HG02852 (cell line): ENCODE data around the gene PSMA7.

Experiments used
- ATAC-seq: cut with Tn5 transposase; IDR thresholded peaks from one replicate; pipeline ENCODE4 v1.9.1; 2021; ENCODE audit warnings: mild to moderate bottlenecking, moderate library complexity; ENCODE audit not compliant: unreplicated experiment

PSMA7 gene

DNA sequence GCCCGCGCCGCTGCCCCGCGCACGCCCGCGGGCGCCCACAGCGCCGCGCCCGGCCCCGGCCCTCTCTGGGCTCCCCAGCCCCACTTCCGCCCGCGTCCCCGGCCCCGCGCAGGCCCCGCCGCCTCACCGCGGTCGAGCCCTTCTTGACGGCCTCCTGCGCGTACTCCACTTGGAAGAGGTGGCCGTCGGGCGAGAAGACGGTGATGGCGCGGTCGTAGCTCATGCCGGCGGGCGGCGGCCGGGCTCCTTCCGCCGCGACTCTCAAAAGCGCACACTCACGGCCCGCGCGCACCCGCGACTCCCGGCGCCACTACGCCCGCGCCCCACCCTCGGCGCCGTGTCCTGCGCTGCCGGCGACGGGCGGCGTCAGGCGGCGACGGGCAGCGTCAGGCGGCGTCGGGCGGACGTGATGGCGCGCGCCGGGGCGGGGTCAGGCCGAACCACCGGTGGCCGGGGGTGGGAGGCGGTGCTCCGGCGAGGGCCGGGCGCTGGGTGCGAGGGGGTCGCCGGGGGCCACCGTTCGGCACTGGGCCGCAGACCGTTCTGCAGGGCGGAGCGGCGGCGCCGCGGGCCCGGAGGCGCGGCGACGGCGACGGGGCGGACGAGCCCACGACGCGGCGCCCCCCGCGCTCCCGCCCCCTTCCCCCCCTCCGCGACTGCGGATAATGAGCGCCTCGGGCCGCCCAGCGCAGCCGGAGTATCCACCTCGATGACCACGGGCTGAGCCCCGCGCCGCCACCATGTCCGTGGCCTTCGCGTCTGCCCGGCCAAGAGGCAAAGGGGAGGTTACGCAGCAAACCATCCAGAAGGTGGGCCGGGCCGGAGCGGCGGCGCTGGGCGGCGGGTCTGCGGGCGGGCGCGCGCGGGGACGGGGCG lies at the start of gene PSMA7, which contains the start of gene SS18L1:
Gene PSMA7 (minus strand): TSS at position 314 of the 876 bp plus-strand sequence. CDS start 91 bp downstream, at position 223.
Gene SS18L1 (plus strand): TSS at position 689 of the 876 bp plus-strand sequence. CDS start 52 bp downstream, at position 741.
- peak; percentile 75 for ATAC-seq

GRCh38 chr20:62192635-62193034 lies 49.4 kb upstream of the PSMA7 start:
- no peak for ATAC-seq

DNA sequence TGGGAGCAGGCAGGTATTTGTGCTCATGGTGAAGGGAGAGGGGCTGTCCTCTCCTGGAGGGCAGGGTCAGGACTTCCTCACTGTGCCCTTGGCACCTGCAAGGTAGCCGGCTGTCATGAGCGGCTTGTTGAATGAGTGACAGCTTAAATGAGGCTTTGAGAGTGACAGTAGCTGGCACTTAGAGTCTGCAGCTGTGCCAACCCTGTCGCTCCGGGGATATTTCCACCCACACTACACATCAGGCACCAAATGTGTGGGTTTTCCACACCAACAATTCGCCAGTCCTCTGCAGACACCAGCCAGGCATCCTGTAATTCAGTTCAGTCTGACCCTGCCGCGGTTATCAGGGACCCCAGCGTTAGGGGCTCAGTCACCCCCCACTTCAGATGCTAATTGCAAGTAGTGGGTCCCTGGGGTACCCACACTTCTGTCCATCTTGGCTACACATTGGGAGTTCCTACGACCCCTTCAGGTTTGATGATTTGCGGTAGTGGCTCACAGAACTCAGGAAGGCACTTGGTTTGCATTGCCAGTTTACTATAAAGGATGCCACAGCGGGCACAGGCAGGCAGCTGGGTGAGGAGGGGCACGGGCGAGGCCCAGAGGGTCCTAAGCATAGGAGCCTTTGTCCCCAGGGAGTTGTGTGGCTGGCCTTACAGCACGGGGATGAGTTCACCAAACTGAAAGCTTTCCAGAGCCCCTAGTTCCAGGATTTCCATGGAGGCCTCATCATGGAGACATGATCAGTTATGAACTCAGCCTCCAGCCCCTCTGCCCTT lies 48.8 kb upstream of the PSMA7 start:
- ATAC-seq = no peak

- no peak for ATAC-seq
Measured at GRCh38 chr20:62190639-62191411, 47.6 kb upstream of the PSMA7 start.

GRCh38 chr20:62186887-62187866 lies 44.0 kb upstream of the PSMA7 start:
- ATAC-seq = no peak

- ATAC-seq = no peak
Measured at GRCh38 chr20:62186096-62186426, 42.9 kb upstream of the PSMA7 start.

DNA sequence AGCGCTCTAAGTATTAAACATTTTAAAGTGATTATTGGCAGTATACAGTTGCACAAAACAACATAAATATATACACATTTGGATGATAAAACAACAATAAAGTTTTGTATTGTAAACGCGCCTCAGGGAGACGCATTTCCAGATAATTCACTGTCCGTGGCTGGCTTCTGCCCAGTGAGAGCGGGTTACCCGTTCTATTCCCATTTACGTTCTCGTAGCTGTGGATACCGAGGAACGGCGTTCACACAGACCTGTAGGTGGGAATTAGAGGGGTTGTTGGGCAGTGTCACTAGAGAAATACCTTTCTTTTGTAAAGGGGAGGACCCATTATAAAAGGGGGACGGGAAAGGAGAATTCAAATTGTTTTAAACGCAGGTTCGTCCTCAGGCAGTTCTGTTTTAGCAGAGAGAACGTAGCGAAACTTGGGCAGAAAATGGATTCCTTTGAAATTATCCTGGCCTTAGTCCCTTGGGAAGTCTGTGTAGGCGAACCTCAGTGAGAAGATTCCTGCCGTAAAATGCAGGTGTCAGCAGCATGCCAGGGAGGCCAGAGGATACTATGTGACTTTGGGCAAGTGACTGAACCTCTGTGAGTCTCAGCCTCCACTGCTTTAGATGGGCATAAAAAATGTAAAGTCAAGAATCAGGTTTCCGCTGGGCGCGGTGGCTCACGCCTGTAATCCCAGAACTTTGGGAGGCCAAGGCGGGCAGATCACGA lies 40.4 kb upstream of the PSMA7 start:
- no peak for ATAC-seq

DNA sequence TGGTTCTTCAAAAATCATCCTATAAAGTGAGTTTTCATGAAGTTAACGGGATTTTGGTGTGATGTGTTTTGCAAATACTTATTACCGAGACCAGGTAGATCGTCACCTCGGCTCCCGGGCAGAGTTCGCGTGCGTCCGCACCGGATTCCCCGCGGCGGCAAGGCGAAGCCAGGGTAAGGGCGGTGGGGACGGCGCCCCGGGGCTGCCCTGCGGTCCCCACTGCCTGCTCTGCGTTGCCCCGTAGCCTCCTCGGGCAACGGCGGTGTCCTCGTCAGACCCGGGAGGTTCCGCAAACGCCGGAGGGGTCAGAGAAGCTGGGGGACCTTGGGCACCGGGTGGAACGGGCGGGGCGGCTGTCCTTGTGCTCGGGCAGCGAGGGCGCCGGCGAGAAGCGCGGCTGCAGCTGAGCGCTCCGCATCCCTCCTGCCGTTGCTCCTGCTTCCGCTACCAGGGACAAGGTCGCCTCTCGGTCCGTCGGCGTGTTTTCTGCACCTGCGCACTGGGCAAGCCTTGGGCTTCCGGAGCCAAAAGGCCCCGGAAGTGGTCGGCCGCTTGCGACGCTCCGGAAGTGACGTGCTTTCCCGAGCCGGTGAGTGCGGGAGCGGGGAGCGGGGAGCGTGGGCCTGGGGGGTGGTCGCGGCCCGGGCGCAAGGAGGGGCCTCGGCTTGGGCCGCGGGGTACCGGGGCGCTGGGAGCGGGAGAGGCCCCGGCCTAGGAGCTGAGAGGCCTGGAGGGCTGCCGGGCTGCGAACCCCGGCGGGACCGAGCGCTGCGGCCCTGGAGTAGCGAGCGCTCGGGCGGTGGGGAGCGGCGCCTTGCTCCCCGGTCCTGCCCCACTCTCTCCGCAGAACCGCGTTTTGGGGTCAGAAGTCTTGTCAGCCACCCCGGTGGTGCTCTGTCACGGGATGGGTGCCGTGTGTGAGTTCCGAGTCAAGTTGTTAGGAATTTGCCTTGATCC lies 39.6 kb upstream of the PSMA7 start, which contains the start of gene MTG2:
Gene MTG2 (plus strand): TSS at position 560 of the 957 bp plus-strand sequence. CDS start 10,393 bp downstream, outside the sequence.
- peak; percentile 92 for ATAC-seq

DNA sequence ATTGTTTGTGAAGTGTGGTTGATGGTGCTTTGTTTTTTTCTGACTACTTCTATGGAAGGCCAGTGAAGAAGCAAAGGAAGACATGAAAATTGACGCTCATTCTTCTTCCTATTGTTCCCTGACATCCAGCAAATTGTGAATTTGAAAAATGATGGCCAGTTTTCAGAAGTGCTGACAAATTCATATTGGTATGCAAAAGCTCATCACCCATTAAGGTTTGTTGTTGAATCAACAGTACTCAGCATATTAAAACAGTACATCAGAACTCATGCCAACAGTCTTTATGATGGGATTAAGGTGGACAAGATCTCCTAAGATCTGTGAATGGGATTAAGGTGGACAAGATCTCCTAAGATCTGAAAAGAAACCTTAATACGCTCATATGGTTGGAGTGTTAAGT lies 38.6 kb upstream of the PSMA7 start:
- ATAC-seq = no peak

DNA sequence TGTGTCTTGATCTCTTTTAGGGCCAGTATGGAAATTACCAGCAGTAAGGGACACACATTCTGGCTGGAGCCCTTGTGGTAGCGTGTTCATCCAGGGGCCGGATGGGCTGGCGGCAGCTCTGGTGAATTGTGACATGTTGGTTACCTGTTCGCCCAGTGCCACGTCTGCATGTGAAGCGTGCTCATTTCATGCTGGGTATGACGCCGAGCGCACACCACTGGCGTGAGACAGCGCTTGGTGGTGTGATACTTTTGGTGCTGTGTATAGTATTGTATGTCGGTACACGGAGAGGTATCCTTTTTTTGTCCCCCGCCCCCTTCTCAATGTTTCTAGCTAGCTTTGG lies 35.9 kb upstream of the PSMA7 start:
- no peak for ATAC-seq

DNA sequence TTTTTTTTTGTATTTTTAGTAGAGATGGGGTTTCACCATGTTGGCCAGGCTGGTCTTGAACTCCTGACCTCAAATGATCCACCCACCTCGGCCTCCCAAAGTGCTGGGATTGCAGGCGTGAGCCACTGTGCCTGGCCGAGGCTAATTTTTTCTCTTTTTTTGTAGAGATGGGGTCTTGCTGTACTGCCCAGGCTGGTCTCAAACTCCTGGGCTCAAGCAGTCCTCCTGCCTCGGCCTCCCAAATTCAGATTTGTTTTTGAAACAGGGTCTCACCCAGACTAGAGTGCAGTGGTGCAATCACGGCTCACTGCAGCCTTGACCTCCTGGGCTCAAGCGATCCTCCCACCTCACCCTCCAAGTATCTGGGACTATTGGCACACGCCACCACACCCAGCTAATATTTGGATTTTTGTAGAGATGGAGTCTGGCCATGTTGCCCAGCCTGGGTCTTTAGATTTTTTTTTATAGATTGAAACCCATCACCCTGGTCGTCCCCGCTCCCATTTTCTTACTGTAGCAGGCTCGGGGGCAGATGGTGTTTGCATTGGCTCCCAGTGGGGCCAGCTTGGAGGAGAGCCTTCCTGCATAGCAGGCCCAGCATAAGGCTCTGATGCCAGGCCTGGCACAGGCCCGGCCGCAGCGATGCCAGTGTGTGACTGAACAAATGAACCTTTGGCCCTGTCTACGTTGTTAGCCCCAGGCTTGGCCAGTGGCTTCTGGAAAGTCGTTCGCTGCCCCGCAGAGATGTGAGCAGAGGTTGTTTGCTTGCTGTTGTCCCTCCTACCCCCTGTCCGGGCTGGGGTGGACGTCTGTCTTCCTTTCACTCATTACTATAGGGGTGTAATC lies 35.3 kb upstream of the PSMA7 start:
- ATAC-seq = no peak

DNA sequence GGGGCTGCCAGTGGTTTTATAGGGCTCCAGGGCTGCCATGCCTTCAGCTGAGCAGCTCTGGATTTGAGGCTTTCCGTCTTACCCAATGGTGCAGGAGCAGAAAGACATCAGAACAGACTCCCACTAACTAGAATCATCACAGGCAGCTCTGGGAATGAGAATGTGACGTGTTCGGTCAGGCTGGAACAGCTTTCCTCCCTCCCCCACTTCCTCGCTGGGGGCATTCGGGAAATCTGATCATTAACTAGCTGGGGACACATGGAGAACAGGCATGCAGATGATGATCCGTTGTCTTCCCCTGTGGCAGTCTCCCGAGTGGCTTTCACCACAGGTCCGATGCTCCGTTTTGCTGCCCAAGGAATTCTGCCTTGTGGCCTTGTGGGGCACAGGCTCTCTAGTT lies 34.1 kb upstream of the PSMA7 start:
- no peak for ATAC-seq

DNA sequence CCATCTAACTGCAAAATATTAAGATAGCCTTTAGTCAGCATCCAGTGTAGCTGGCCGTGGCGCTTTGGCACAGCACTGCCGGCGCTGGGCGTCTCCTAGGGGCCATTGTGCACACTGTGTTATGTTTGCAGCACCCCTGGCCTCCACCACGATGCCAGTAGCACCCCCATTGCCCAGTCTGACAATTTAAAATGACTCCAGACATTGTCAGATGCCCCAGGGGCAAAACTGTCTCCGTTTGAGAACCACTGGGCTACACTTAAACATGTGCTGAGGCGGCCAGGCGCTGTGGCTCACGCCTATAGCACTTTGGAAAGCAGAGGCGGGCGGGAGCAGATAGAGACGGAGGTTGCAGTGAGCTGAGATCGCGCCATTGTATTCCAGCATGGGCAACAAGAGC lies 33.7 kb upstream of the PSMA7 start:
- no peak for ATAC-seq

DNA sequence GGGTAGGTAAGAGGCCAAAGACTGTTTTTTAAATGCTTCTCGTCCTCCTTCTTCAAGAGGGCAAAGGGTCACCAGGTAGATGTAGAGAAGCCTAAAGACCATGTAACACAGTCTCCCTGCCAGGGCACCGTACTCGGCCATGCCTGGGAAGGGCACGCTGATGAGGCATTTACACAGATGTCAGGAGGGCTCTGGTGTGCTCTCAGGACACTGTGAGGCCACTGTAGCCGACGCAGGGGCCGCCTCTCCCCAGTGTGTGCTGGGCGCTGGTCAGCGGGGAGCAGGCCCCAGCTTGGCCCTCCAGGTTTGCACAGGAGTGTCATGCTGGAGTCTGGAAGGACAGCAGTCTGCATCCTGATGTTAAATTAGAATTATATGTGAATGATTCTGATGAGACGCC lies 32.5 kb upstream of the PSMA7 start:
- no peak for ATAC-seq

DNA sequence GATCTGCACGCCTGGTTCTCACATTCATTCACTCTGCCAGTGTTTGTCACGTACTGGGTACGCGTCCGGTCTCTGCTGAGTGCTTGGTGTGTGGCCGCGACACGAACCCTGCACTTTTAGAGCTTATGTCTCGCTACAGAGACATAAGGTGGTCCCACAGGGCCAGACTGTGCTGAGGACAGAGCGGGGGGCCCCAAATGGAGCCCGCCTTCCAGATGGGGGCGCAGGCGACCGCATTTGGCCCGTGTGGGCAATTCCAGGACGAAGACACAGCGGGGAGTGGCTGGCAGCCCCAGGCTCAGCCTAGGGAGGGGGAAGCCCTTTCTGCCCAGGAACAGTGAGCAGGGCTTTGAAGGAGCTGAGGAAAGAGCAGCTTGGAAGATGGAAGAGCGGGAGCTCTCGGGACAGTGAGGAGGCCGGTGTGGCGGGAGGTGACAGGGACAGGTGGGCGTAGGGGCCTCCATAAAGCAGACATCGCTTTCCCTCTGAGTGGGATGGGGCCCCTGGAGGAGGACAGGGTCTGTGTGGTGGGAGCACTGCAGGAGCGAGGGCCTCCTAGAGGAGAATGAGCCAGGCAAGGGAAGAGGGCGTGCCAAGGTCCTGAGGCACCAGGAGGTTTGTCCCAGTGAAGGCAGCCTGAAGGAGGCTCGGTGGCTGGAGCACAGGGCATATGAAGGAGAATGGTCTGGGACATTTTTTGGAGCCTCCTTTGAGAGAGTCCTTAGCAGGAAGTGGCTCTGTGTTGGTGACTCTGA lies 31.9 kb upstream of the PSMA7 start:
- no peak for ATAC-seq

DNA sequence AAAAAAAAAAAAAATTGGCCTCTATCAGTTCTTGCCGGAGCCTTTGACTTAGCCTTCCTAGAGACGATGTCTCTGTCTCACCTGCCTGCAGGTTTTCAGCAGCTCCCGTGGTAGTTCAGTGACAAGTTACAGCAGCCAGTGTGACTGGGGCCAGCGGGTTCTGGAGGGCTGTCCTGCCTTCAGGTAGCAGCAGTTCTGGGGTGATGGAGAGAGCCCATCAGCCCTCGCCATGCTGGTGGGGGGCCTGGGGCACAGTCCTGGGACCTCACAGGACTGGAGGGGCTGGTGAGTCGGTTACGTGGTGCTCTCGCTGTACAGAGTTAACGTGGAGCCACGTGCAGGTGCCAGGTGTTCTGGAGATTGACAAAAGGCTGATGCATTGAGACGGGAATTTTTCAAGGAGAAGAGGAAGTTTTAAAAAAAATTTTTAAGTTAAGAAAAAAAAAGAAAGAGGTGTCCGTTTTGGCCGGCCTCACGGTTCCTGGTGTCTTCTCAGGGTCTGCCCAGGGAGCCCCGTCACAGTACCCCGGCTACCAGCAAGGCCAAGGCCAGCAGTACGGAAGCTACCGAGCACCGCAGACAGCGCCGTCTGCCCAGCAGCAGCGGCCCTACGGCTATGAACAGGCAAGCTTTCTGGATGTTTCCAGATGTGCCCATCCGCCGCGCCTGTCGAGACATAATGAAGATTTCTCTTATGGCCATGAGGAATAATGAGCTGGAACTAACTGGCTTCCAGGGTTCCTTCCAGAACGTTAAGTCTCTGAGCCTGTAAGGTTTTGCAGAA lies 31.0 kb upstream of the PSMA7 start:
- ATAC-seq = no peak
